ENCODE measurements around the gene PTPN3.

The PTPN3 gene

DNA sequence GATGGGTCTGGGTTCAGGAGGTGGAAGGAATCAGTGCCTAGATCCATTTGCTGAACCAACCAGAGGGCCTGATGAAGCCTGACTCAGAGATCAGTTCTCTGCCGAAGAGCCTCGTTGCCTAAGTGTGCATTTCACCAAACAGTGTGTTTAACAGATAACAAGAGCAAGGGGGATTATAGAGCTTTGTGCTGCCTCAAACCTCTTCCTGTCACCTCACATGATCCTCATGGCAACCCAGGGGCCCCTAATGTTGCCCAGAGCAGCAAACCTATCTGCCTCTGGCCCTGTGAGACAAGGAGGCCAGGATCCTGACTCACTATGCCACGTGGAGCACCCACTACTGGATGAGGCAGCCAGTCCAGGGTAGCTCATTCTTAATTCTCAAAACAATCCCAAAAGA is 110.9 kb downstream of the PTPN3 start:
- H3K4me3 ChIP-seq (ENCODE audit: low read depth, low read length), result no peak overlapping the region
- H3K79me2 ChIP-seq (ENCODE audit: control insufficient read depth, insufficient read depth, low read length, unreplicated experiment), result no peaks in the 10 kb centered on the region
- H3K36me3 ChIP-seq (ENCODE audit: insufficient read depth, low read length), result peaks cover 24% of the 10 kb centered on the region; the same call in 1 of the 2 replicates

GRCh38 chr9:109385499-109385898 is 112.6 kb downstream of the PTPN3 start:
- Histone ChIP-seq H3K79me2 (ENCODE audit: control insufficient read depth, insufficient read depth, low read length, unreplicated experiment) (no peaks in the 10 kb centered on the region), H3K36me3 (ENCODE audit: insufficient read depth, low read length) (peaks cover 20% of the 10 kb centered on the region; the same call in 1 of the 2 replicates), H2AFZ (ENCODE audit: low read length, unreplicated experiment) (no peak overlapping the region), H3K27ac (ENCODE audit: low read depth, low read length) (no peak overlapping the region), H3K4me3 (ENCODE audit: low read depth, low read length) (no peak overlapping the region), H3K4me1 (ENCODE audit: control insufficient read depth, insufficient read depth, low read length, unreplicated experiment) (peaks cover 14% of the 10 kb centered on the region), H3K27me3 (ENCODE audit: insufficient read depth, low read length) (no peaks in the 10 kb centered on the region)

More for the DNA sequence above, 110.9 kb downstream of the PTPN3 start:
- Histone ChIP-seq H2AFZ (ENCODE audit: low read length, unreplicated experiment) (no peak overlapping the region), H3K4me1 (ENCODE audit: control insufficient read depth, insufficient read depth, low read length, unreplicated experiment) (no peaks in the 10 kb centered on the region), H3K27ac (ENCODE audit: low read depth, low read length) (no peak overlapping the region), H3K27me3 (ENCODE audit: insufficient read depth, low read length) (no peaks in the 10 kb centered on the region)

GRCh38 chr9:109383947-109384346 is 114.2 kb downstream of the PTPN3 start:
- Histone ChIP-seq H3K79me2 (ENCODE audit: control insufficient read depth, insufficient read depth, low read length, unreplicated experiment) (no peaks in the 10 kb centered on the region), H2AFZ (ENCODE audit: low read length, unreplicated experiment) (no peak overlapping the region), H3K36me3 (ENCODE audit: insufficient read depth, low read length) (peaks cover 15% of the 10 kb centered on the region; the same call in 1 of the 2 replicates), H3K27ac (ENCODE audit: low read depth, low read length) (no peak overlapping the region), H3K27me3 (ENCODE audit: insufficient read depth, low read length) (no peaks in the 10 kb centered on the region), H3K4me1 (ENCODE audit: control insufficient read depth, insufficient read depth, low read length, unreplicated experiment) (peaks cover 14% of the 10 kb centered on the region), H3K4me3 (ENCODE audit: low read depth, low read length) (no peak overlapping the region)

DNA sequence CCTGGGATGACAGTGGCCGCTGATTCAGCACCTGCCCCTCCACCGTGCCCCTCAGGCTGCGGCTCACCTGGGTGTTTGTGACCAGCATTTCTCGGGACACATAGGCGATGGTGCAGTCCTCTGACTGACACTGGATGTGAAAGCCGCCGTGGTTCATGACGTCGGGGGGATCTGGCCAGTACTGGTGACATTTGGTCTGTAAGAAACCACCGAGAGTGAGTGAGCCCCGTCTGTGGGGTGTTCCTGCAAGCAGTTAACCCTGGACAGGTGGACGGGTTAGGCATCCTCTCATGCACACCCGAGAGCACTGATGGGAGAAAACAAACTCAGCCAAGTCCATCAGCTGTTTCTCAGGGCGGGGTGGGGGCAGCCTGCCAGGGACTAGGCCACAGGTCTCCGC is 114.8 kb downstream of the PTPN3 start:
- H3K4me1 ChIP-seq (ENCODE audit: control insufficient read depth, insufficient read depth, low read length, unreplicated experiment), result peaks cover 14% of the 10 kb centered on the region
- H3K4me3 ChIP-seq (ENCODE audit: low read depth, low read length), result no peak overlapping the region
- no peak overlapping the region for H2AFZ ChIP-seq (ENCODE audit: low read length, unreplicated experiment)
- H3K79me2 ChIP-seq (ENCODE audit: control insufficient read depth, insufficient read depth, low read length, unreplicated experiment), result no peaks in the 10 kb centered on the region
- H3K27me3 ChIP-seq (ENCODE audit: insufficient read depth, low read length), result no peaks in the 10 kb centered on the region
- H3K36me3 ChIP-seq (ENCODE audit: insufficient read depth, low read length), result peaks cover 20% of the 10 kb centered on the region; the same call in 1 of the 2 replicates
- no peak overlapping the region for H3K27ac ChIP-seq (ENCODE audit: low read depth, low read length)

- H3K27ac ChIP-seq (ENCODE audit: low read depth, low read length), result no peak overlapping the region
- no peak overlapping the region for H3K4me3 ChIP-seq (ENCODE audit: low read depth, low read length)
- no peak overlapping the region for H2AFZ ChIP-seq (ENCODE audit: low read length, unreplicated experiment)
- no peaks in the 10 kb centered on the region for H3K27me3 ChIP-seq (ENCODE audit: insufficient read depth, low read length)
- H3K79me2 ChIP-seq (ENCODE audit: control insufficient read depth, insufficient read depth, low read length, unreplicated experiment), result no peaks in the 10 kb centered on the region
- peaks cover 14% of the 10 kb centered on the region for H3K4me1 ChIP-seq (ENCODE audit: control insufficient read depth, insufficient read depth, low read length, unreplicated experiment)
- peaks cover 22% of the 10 kb centered on the region; the same call in 1 of the 2 replicates for H3K36me3 ChIP-seq (ENCODE audit: insufficient read depth, low read length)
These were observed 115.5 kb downstream of the PTPN3 start for GRCh38 chr9:109382585-109382984.

DNA sequence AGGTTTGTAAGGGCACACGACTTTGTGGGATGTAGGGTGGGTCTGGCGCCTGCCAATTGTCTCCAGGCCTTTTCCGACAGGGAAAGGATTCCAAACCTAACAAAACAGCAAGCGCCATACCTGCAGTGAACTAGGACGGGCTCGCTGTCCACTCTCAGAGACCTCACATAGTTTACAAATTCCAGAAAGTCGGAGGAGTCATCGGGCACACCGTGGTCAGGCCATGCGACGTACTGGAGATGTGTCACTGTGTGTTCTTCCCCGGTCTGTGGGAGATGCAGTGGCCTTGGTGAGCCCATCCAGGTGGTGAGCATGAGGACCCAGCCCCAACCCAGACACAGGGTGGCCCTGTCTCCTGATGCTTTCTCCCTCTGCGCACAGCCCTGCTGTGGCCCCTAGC is 115.9 kb downstream of the PTPN3 start:
- Histone ChIP-seq H3K27me3 (ENCODE audit: insufficient read depth, low read length) (no peaks in the 10 kb centered on the region), H2AFZ (ENCODE audit: low read length, unreplicated experiment) (no peak overlapping the region), H3K4me3 (ENCODE audit: low read depth, low read length) (no peak overlapping the region), H3K36me3 (ENCODE audit: insufficient read depth, low read length) (peaks cover 22% of the 10 kb centered on the region; the same call in 1 of the 2 replicates), H3K27ac (ENCODE audit: low read depth, low read length) (no peak overlapping the region), H3K79me2 (ENCODE audit: control insufficient read depth, insufficient read depth, low read length, unreplicated experiment) (no peaks in the 10 kb centered on the region), H3K4me1 (ENCODE audit: control insufficient read depth, insufficient read depth, low read length, unreplicated experiment) (peaks cover 14% of the 10 kb centered on the region)

DNA sequence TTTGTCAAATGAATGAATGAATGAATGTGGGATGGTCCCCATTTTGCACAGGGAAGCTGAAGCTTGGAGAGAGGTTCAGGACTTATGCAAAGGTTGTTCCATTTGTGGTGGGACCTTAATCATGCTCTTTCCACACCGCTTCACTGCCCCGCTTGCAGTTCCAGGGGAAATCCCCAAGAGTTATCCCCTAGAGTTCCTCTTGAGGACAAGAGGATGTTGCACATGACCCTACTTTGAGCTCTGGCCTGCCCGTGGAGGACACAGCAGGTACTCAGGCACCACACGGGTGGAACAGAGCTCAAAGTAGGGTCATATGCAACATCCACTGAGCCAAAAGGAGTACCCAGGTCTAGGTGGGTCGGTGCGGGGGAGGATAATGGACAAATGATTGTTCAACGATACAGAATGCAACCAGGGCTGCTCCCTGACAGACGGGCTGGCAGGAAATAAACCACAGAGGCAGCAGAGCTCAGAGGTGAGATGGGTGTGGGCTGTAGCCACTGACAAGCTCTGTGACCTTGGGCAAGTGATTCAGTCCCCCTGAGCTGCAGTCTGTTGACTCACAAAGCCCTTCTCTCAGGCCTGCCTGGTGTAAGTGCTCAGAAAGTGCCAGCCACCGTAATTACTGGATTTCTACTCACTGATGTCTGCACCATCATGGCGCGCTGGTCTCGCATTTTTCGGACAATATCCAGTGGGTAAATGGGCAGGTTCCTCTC is 116.9 kb downstream of the PTPN3 start:
- H3K27ac ChIP-seq (ENCODE audit: low read depth, low read length), result no peak overlapping the region
- peaks cover 14% of the 10 kb centered on the region for H3K4me1 ChIP-seq (ENCODE audit: control insufficient read depth, insufficient read depth, low read length, unreplicated experiment)
- H3K4me3 ChIP-seq (ENCODE audit: low read depth, low read length), result no peak overlapping the region
- H2AFZ ChIP-seq (ENCODE audit: low read length, unreplicated experiment), result no peak overlapping the region
- H3K27me3 ChIP-seq (ENCODE audit: insufficient read depth, low read length), result no peaks in the 10 kb centered on the region
- H3K79me2 ChIP-seq (ENCODE audit: control insufficient read depth, insufficient read depth, low read length, unreplicated experiment), result no peaks in the 10 kb centered on the region
- H3K36me3 ChIP-seq (ENCODE audit: insufficient read depth, low read length), result peaks cover 22% of the 10 kb centered on the region; the same call in 1 of the 2 replicates

DNA sequence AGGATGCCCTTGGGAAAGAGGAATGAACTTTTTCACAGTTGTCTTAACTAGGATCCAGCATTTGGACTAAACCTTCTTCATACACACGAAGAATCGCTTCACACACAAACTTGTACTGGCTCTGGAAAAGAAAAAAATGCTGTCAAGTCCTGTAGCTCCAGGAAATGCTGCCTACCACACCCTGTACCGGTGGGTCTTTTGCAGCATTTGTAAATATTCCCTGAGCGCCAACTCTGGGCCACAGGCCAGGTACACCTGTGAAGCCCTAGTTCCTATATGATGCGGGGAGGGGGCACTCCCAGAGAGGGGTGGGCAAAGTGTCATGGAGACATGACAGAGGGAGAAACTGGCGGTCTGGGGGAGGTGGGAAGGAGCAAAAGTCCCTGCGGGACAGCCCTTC is 118.6 kb downstream of the PTPN3 start:
- peaks cover 14% of the 10 kb centered on the region for H3K4me1 ChIP-seq (ENCODE audit: control insufficient read depth, insufficient read depth, low read length, unreplicated experiment)
- no peak overlapping the region for H2AFZ ChIP-seq (ENCODE audit: low read length, unreplicated experiment)
- no peak overlapping the region for H3K27ac ChIP-seq (ENCODE audit: low read depth, low read length)
- H3K79me2 ChIP-seq (ENCODE audit: control insufficient read depth, insufficient read depth, low read length, unreplicated experiment), result no peaks in the 10 kb centered on the region
- H3K4me3 ChIP-seq (ENCODE audit: low read depth, low read length), result no peak overlapping the region
- peaks cover 12% of the 10 kb centered on the region; the same call in 1 of the 2 replicates for H3K36me3 ChIP-seq (ENCODE audit: insufficient read depth, low read length)
- H3K27me3 ChIP-seq (ENCODE audit: insufficient read depth, low read length), result no peaks in the 10 kb centered on the region

- Histone ChIP-seq H2AFZ (ENCODE audit: low read length, unreplicated experiment) (no peak overlapping the region), H3K79me2 (ENCODE audit: control insufficient read depth, insufficient read depth, low read length, unreplicated experiment) (no peaks in the 10 kb centered on the region), H3K27ac (ENCODE audit: low read depth, low read length) (no peak overlapping the region), H3K4me3 (ENCODE audit: low read depth, low read length) (no peak overlapping the region), H3K4me1 (ENCODE audit: control insufficient read depth, insufficient read depth, low read length, unreplicated experiment) (peaks cover 14% of the 10 kb centered on the region), H3K27me3 (ENCODE audit: insufficient read depth, low read length) (no peaks in the 10 kb centered on the region), H3K36me3 (ENCODE audit: insufficient read depth, low read length) (peaks cover 9% of the 10 kb centered on the region; the same call in 1 of the 2 replicates)
These were observed 119.8 kb downstream of the PTPN3 start for GRCh38 chr9:109378316-109378715.

DNA sequence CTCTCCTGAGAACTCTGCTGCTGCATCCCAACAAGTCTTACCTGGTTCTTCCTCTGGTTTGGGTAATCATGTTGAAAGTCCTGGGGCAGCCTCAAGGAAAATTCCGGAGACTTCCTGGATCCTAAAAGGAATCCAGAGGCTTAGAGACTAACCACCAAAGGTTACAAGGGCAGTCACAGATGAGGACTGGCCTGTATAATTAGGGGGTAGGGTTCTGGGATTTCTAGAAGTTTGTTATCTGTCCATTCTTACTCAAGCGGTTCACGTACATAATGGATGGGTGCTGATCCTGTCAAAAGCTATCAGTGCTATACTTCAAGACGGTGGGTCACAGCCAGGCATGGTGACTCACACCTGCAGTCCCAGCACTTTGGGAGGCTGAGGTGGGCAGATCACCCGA is 125.9 kb downstream of the PTPN3 start:
- Histone ChIP-seq H3K27me3 (ENCODE audit: insufficient read depth, low read length) (no peaks in the 10 kb centered on the region), H3K36me3 (ENCODE audit: insufficient read depth, low read length) (no peaks in the 10 kb centered on the region), H3K4me1 (ENCODE audit: control insufficient read depth, insufficient read depth, low read length, unreplicated experiment) (no peaks in the 10 kb centered on the region), H3K27ac (ENCODE audit: low read depth, low read length) (no peak overlapping the region), H3K4me3 (ENCODE audit: low read depth, low read length) (no peak overlapping the region), H2AFZ (ENCODE audit: low read length, unreplicated experiment) (no peak overlapping the region), H3K79me2 (ENCODE audit: control insufficient read depth, insufficient read depth, low read length, unreplicated experiment) (no peaks in the 10 kb centered on the region)

GRCh38 chr9:109371374-109371773 is 126.7 kb downstream of the PTPN3 start:
- no peak overlapping the region for H2AFZ ChIP-seq (ENCODE audit: low read length, unreplicated experiment)
- no peaks in the 10 kb centered on the region for H3K79me2 ChIP-seq (ENCODE audit: control insufficient read depth, insufficient read depth, low read length, unreplicated experiment)
- no peaks in the 10 kb centered on the region for H3K36me3 ChIP-seq (ENCODE audit: insufficient read depth, low read length)
- no peak overlapping the region for H3K4me3 ChIP-seq (ENCODE audit: low read depth, low read length)
- H3K4me1 ChIP-seq (ENCODE audit: control insufficient read depth, insufficient read depth, low read length, unreplicated experiment), result no peaks in the 10 kb centered on the region
- H3K27me3 ChIP-seq (ENCODE audit: insufficient read depth, low read length), result no peaks in the 10 kb centered on the region
- H3K27ac ChIP-seq (ENCODE audit: low read depth, low read length), result no peak overlapping the region
